HT1080 (cell line): ENCODE data around the gene DNAH1. TPM values are rescaled to one million over a fixed set of nuclear protein-coding genes. Genes with fewer than 3 reads are reported as not detected.

Experiments
- DNase-seq: peaks from one replicate; pipeline ENCODE4 v3.0.0-alpha.2; 2015; ENCODE audit warnings: low read depth
- total RNA-seq: library from RNA; depleted of rRNA; stranded (reverse); fragments of >200 nt; shearing (Covaris generic); gene quantifications from 2 replicates; pipeline ENCODE4 v1.2.3, GENCODE V29; 2014

DNAH1 gene
- total RNA-seq, 1 experiment from 2014 or later: 0.10 TPM

DNA sequence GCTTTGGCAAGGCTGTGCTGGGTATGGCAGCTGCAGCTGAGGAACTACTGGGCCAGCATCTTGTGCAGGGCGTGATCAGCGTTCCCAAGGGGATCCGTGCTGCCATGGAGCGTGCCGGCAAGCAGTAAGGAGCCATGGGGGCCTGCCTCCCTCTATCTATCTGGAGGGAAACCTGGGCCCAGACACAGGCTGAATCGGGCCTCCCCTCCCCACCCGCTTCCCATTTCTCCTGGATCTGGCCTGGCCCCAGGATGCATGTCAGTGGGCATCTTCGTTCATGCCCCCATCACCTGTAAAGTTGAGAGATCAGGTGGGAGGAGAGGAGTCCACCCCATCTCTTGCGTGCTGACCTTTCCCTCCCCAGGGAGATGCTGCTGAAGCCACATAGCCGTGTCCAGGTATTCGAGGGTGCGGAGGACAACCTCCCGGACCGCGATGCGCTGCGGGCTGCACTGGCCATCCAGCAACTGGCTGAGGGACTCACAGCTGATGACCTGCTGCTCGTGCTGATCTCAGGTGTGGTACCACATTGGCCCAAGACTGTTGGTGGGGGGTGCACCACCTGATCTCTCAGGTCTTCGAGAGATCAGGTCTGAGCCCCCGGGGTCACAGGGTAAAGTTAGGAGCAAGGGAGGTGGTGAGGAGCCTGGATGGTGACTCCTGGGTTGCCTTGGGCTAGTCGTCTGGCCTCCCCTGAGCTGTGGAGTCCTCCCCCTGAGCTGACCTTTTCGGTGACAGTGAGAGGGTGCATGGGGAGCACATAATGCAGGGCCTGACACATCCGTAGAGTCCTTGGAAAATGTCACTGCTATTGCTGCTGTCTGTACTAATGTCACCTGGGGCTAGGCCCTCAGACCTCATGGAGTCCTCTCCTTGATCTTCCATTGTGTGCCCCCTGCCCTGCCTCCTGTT is 25.3 kb upstream of the DNAH1 start:
- no peak for DNase-seq

DNA sequence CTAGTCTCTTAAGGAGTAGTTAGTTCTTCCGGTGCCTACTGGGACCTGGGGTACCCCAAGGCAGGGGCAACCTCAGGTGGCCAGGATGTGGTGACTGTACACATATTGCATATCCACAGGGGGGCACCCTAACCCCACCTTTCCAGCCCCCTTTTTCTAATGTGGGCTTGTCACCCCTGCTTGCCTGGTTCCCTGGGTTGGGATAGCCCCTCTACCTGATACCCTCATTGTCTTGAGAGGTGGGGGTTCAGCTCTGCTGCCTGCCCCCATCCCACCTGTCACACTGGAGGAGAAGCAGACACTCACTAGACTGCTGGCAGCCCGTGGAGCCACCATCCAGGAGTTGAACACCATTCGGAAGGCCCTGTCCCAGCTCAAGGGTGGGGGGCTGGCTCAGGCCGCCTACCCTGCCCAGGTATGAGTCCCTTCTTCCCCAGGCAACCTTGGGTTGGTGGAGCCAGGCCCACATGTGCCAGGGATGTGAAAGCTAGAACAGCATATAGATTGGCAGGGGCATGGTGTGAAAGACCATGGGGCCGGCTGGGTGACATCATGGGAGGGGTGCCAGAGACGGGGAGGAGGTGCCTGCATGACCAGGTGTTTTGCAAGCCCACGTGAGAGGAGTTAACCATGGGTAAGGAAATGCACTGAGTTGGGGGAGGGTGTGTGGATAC is 24.5 kb upstream of the DNAH1 start:
- no peak for DNase-seq

DNA sequence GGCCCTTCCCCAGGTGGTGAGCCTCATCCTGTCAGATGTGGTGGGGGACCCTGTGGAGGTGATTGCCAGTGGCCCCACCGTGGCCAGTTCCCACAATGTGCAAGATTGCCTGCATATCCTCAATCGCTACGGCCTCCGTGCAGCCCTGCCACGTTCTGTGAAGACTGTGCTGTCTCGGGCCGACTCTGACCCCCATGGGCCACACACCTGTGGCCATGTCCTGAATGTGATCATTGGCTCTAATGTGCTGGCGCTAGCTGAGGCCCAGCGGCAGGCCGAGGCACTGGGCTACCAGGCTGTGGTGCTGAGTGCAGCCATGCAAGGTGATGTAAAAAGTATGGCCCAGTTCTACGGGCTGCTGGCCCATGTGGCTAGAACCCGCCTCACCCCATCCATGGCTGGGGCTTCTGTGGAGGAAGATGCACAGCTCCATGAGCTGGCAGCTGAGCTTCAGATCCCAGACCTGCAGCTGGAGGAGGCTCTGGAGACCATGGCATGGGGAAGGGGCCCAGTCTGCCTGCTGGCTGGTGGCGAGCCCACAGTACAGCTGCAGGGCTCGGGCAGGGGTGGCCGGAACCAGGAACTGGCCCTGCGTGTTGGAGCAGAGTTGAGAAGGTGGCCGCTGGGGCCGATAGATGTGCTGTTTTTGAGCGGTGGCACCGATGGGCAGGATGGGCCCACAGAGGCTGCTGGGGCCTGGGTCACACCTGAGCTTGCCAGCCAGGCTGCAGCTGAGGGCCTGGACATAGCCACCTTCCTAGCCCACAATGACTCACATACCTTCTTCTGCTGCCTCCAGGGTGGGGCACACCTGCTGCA is 23.7 kb upstream of the DNAH1 start:
- no peak for DNase-seq

DNA sequence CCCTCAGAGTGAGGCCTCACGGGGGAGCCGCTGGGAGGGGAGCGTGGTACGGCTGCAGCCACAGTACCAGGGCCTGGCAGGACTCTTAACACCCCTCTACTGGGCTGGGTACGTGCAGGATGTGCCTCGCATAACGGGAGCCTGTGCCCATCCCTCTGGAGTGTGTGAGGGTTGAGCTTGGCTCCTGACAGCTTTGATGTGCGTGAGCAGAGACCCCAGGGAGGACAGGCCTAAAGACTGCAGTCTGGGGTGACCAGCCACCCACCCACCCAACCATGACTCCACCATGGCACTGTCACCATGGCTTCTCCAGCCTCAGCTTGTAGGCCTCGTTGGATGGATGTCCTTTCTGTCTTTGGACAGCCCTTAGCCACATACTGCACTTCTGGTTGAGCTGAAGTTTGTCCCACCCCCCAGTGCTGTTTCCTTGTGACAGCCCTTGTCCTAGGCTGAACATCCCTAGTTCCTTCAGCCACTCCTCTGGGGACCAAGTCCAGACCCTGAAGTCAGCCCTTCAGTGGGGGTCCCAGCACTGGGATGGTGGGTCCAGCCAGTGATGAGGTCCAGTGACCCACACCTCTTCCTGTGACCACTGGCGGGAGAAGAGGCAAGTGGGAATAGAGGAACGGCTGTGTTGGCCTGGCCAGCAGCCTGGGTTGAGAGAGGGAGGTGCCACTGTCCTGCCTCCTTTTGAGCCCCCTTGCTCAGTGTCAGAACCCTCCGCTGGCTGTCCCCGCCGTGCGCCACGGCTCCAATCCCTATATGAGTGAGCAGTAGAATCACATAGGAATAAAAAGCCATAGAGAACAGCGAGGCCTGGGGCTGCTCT is 22.4 kb upstream of the DNAH1 start:
- DNase-seq: no peak

DNA sequence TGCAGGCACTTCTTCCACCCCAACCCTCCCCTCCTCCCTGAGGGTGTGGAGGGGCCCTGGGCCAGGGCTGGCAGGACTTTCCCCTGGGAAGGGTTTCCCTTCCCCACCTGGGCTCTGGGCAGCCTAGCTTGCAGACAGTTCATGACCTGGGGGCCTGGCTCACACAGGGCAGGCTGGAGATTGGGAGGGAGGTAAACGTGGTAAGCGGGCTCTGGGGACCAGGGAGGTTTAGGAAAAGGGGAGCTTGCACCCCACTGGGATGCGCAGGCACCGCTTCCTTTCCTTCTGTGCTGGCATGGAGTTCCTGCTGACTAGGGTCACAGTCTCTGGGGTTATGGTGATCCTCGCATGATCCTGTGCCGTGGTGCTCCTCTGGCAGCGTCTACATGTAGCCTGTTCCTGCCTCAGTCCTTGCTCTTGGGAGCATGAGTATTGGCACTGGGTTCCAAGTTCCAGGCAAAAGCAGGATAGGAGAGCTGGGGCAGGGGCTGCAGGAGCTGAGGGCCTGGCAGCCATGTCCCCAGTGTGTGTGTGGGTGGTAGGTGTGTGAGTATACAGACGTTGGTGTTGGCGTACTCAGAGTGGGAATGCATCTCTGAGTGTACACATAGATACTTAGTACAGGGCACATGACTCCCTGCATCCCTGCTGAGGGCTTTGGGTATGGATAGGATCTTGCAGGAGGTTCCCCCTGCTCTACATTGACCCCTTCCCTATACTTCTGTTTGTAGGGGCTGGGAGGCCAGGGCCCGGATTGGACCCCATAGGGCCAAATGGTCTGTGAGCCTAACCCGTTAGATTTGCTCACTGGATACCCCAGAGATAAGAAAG is 21.6 kb upstream of the DNAH1 start:
- no peak for DNase-seq

DNA sequence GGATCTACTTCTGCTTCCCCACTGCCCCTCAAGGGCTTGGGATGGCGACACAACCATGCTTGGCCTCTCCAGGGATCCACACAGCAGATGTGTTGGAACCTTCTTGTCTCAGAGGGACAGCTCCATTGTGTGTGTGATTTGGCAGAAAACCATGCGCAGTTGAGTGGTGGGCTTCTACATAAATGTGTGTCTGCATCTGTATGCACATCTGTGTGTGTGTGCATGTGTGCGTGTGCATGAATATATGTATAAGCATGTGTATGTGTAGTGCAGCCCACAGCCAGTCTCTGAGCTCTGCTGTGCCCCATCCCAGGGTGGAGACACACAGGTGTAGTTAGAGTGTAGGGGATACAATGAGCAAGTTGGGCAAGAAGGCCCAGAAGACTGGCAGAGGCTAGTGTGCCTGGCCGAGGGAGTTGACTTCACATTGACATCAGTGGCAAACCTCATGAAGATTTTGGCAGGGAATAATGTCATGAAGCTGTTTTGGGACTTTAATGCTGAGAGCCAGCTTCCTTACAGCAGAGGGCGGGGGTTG is 20.4 kb upstream of the DNAH1 start:
- no peak for DNase-seq

DNA sequence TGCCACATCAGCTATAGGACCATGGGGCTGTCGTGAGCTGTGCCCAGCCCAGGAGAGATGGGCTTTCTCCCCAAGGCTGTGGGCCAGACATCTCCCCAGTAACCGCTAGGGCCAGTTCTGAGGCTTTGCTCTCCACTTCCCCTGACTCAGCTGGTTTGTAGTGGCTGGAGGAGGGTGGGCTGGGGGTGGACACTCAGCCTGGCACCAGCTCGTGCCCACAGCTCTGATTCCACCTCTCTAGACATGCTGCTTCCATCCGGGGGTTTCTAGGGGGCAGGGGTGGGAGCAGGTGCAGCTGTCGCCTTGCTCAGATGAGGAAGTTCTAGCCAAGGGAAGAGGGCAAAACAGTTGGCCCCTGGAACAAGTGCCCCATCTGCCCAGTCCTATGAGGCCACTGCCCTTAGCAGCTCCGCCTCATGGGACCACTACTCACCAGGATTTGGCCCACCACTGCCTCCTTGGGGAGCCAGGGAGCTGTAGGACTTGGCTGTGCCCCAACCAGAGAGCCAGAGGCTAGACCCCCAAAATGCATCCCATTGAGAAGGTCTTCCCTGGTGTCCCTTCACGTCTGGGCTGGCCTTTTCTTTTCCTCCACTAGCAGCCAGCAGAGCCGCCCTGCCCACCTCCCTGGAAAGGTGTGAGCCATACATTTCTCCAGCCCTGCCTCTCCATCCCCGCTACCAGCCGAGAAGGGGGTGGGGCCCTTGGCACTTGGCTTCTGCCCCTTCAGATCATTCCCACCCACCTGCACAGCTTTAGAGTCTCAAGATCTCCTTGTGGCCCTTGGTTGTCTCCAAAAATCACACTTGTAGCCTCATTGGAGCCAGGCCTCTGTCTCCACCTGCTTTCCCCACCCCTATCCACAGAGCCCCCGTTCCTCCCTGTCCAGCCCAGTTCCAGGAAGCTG is 18.6 kb upstream of the DNAH1 start:
- DNase-seq: no peak

DNA sequence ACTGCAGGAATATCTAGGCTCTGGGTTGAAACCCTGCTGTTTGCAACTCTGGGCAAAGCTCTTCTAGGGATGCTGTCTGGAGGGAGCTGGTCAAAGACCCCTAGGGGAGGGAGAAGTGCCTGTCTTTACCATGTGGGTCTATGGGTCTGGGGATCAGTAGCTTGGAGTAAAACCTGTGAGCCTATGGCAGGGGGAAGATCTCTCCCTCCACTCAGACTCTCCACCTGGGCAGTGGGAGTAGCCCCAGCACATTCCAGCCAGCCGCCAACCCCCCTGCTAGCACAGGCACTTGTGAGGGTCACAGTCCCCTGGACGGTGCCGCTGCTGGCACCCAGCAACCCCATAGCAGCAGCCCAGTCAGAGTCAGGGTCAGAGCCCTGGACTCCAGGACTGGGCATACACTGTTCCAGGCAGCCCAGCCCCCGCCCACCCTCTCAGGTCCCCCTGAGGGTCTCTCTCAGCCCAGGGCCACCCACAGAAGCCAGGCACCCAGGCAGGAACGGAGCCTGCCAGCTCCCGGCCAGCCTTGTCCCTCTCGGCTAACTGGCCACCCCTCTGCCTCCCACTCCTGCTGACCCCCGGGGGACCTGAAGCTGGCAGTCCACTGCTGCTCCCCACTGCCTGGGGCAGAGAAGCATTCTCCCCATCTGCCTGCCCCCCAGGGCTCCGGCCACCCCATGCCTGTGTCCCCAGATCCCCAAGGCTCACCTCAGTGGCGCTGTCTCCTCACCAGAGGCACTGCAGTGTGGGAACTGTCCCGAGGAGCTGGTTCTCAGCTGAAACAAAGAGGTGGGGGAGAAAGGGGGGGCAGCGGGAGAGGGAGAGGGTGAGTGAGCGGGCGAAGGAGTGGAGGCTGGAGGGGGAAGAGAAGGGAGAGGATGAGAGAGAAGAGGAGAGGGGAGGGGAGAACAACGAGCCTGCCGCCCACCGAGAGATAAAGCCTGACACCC is 17.7 kb upstream of the DNAH1 start:
- no peak for DNase-seq

DNA sequence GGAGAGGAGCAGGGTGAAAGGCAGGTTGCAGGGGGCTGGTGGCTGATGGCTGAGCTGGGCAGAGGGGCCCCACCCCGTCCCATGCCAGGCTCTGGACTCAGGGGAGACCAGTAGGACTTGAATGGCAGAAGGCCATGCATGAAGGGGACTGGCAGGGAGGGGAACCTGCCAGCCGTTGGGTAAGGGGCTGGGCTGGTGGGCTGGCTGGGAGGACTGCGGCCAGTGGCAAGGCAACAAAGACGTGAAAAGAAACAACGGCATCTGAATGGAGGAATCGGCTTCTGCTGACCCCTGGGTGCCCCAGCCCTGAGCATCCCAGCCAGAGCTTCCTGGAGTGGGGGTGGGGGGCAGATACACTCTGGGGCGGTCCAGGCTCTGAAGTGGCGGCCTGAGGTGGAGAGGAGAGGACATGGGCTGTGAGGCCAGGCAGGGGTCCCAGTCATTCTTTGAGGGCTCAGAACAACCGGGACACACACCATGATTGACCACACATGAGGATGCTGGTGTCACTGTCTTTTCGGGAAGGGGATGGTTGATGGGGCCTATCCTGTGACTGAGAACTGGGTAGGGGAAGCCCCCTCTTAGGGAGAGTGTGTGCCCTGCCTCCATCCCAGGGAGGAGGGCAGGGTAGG is 16.8 kb upstream of the DNAH1 start:
- no peak for DNase-seq

DNA sequence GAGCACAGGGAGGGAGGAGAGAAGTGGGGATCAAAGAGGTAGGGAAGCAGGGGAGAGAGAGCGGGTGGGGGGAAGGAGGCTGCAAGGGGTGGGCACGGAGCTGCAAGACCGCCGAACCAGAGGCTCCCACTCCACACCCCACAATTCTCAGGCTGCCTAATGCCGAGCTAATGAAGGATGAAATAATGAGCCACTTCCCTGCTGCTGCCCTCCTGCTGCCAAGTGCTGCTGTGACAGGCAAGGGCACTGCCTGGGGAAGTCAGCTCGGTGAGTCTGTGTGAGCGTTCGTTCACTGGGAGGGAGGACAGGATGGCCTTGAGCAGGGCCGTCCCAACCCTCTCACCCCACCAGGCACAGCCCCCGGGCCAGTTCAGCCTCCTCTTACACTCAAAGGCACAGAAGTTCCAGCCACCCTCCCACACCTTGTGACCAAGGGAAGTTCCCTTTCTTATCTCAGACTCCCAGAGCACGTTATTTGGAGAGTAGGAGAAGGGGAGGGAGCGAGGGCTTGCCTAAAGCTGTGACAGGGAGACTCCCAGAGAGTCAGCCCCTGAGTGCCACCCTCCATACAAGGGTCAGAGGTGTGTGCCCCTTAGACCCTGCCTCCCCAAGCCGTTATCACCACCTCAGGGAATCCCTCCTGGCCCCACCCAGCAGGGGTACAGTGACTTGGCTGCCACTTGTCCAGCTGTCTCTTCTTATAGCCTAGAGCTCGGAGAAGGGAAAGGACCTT is 16.1 kb upstream of the DNAH1 start:
- no peak for DNase-seq

DNA sequence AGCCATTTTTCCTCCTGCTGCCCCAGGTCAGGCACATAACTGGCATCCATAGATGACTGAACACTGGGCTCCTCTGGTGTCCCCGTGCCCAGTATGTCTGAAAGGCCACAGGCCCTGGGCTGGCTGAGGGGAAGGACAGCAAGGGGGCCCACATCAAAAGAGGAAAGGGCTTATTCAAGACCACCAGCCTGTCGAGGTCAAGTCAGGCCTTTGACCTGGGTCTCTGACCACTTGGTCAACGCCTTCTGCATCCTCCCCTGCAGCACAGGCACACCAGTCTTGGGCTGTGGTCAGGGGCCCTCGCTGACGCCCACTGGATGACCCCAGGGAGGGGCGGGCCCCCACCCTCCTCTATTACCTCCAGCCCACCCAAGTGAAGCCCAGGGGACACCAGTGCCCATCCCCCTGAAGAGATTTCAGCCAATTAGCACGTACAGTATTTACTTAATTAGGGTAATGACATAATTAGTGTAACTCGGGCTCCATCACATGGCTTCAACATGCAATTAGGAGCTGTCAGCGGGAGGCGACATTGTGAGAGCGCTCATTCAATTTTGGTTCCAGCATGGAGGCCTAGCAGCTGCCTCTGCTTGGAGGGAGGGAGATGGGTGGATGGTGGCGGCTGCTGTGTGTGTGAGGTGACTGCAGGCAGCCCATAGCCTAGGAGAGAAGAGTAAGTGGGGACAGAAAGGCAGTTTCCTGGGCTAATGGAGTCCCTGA is 13.5 kb upstream of the DNAH1 start:
- no peak for DNase-seq

DNA sequence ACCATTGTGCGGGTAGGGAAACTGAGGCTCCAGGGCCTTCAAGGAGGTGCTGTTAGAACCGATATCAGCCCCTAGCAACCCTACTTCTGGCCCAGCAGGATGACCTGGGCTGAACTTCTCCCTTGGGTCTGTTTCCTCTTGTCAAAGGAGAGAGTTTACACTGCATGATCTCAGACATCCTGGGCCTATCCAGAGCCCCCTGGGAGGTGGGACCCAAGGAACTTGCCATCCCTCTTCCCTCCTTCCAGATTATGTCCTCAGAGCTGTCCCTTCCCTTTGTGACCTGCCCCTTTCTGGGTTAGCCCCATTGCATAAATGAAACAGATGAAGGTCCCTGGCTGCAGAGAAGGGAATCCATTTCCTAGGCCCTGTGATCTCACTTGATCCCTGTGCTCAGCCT is 12.3 kb upstream of the DNAH1 start:
- DNase-seq: no peak

DNA sequence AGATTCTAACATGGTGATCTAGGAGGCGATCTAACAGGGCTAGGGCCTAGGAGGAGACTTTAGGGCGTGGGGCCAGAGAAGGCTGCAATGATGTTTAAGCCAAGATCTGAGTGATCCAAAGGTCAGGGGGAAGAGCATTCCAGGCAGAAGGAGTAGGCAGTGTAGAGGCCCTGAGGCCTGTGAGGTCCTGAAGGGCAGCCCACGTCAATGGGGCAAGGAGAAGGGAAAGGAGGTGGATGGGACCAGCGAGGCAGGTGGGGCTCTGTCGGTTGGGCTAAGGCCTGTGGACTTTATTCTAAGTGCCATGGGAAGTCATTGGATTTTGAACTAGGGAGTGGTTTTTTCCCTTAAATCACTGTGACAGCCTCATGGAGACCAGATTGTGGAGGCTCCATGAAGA is 10.2 kb upstream of the DNAH1 start:
- no peak for DNase-seq

DNA sequence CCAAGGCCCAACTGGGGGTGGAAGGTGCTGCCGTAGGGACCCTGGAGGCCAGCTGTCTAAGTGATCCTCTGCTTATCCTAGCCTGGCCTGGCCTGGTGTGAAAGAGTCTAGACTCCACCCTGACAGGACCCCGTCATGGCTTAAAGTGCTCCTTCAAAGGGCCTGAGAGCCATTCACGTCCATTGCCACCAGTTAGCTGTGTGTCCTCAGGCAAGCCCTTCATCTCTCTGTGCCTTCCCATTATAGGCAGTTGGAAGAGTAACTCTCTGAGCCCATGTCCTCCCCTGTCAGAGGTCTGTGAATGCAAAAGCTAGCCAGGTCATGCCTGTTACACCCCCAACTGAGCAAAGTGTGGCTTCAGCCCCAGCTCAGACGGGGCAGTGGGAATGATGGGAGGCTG is 9.1 kb upstream of the DNAH1 start:
- no peak for DNase-seq

DNA sequence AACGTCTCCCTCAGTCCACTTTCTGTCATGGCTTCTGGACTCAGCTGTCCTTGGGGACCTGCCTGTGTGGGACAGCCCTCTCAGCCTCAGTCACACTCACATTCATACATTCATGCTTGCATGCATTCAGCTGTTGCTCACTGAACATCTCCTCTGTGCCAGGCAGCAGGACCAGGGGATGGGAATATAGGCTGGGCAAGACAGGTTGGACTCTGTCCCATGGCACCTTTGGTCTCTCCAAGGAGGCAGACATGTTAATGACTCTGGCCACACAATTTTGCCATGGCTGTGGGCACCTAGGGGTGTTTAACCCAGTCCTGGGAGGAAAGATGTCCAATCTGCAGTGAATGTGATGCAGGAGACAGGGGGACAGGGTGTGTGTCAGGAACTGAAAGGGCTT is 7.8 kb upstream of the DNAH1 start:
- no peak for DNase-seq
